SU-DHL-6 (cell line): Measurements from ENCODE around the gene ETFBKMT.

Source experiments
- H2AFZ ChIP-seq: fragments of 200-600 bp; sonication (generic); 2 replicates; pipeline ENCODE4 v1.6.1; 2014; ENCODE audit warnings: low read depth, mild to moderate bottlenecking, moderate library complexity, mixed read lengths, antibody characterized with exemption, low read length; ENCODE audit not compliant: severe bottlenecking
- H3F3A ChIP-seq: fragments of 200-600 bp; shearing (Covaris generic); 2 replicates; pipeline ENCODE4 v1.6.0; 2016; ENCODE audit warnings: antibody characterized with exemption, mild to moderate bottlenecking; ENCODE audit not compliant: insufficient read depth
- H3K27ac ChIP-seq: fragments of 200-600 bp; sonication (generic); 2 replicates; pipeline ENCODE4 v1.5.1; 2016; ENCODE audit warnings: low read depth, mild to moderate bottlenecking, low read length, moderate library complexity, mixed read lengths
- H3K27me3 ChIP-seq: fragments of 200-600 bp; sonication (generic), shearing (Covaris generic); 2 replicates; pipeline ENCODE4 v1.6.0; 2014; ENCODE audit warnings: mild to moderate bottlenecking, low read length
- H3K36me3 ChIP-seq: fragments of 200-600 bp; sonication (generic); 2 replicates; pipeline ENCODE4 v1.6.1; 2014; ENCODE audit warnings: mild to moderate bottlenecking, low read length, mixed read lengths
- H3K4me2 ChIP-seq: fragments of 300-600, 200-600 bp; shearing (Covaris generic), sonication (generic); 2 replicates; pipeline ENCODE4 v1.6.0; 2014; ENCODE audit warnings: low read length, low read depth, mild to moderate bottlenecking; ENCODE audit not compliant: poor library complexity, severe bottlenecking
- H3K4me3 ChIP-seq: fragments of 200-600 bp; sonication (generic); 2 replicates; pipeline ENCODE4 v1.5.1; 2014; ENCODE audit warnings: antibody characterized with exemption, low read length, mild to moderate bottlenecking, mixed read lengths; ENCODE audit not compliant: insufficient read depth, poor library complexity, severe bottlenecking
- H3K79me2 ChIP-seq: fragments of 200-600 bp; sonication (generic); 2 replicates; pipeline ENCODE4 v1.6.1; 2014; ENCODE audit warnings: mild to moderate bottlenecking, low read length, moderate library complexity; ENCODE audit not compliant: insufficient read depth
- H3K9ac ChIP-seq: fragments of 200-600 bp; sonication (generic); 2 replicates; pipeline ENCODE4 v1.7.0; 2014; ENCODE audit warnings: mild to moderate bottlenecking, low read length
- H3K9me2 ChIP-seq: fragments of 200-600 bp; sonication (generic); replicated peaks from 2 replicates; pipeline ENCODE4 v1.6.1; 2014; ENCODE audit warnings: low read length; ENCODE audit not compliant: insufficient read depth
- H3K9me3 ChIP-seq: fragments of 200-600 bp; sonication (generic); 2 replicates; pipeline ENCODE4 v1.6.1; 2014; ENCODE audit warnings: low read length, mixed read lengths; ENCODE audit not compliant: insufficient read depth
- H4K20me1 ChIP-seq: fragments of 200-600 bp; sonication (generic); 2 replicates; pipeline ENCODE4 v1.6.1; 2014; ENCODE audit warnings: low read depth, mild to moderate bottlenecking, antibody characterized with exemption, low read length, moderate library complexity, mixed read lengths
- CTCF ChIP-seq: fragments of 200-600 bp; sonication (generic); IDR thresholded peaks from one replicate; pipeline ENCODE4 v1.5.1; 2017; ENCODE audit warnings: antibody characterized with exemption, mild to moderate bottlenecking, low read length, moderate library complexity; ENCODE audit not compliant: insufficient read depth, poor library complexity, severe bottlenecking
- EZH2phosphoT487 ChIP-seq: fragments of 200-600 bp; sonication (generic), shearing (Covaris generic); conservative IDR thresholded peaks from 2 replicates; pipeline ENCODE4 v1.6.1; 2018; ENCODE audit warnings: mild to moderate bottlenecking, antibody characterized with exemption, low read length, moderate library complexity, mixed read lengths

Gene ETFBKMT

DNA sequence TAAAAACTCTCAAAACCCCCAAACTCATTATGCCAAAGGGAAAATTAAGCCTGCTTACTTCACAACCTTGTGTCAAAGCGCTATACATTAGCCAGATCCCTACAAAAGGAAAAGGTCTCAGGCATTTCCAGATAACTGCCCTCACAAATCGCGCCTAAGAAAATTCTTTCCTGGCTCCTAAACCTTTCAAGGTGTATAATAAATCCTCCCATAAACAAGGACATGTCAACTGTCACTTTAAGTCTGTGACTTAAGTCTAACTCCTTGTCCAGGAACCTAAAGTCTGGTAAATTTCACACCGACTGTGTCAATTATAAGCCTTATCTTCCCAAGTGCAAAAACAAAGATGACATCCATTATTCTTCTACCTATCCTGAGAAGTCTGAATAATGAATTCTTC is 4.3 kb upstream of the ETFBKMT start:
- no peak overlapping the region for H2AFZ ChIP-seq
- H3K9me2 ChIP-seq: no peaks in the 10 kb centered on the region
- H3F3A ChIP-seq: peaks cover 11% of the 10 kb centered on the region; the same call in 1 of the 2 replicates
- H3K27ac ChIP-seq: no peak overlapping the region
- no peak overlapping the region for H3K9ac ChIP-seq
- H4K20me1 ChIP-seq: no peaks in the 10 kb centered on the region
- H3K36me3 ChIP-seq: no peaks in the 10 kb centered on the region
- TF ChIP-seq EZH2phosphoT487 (no peak), CTCF (no peak)
- H3K4me3 ChIP-seq: no peak overlapping the region
- no peaks in the 10 kb centered on the region for H3K79me2 ChIP-seq
- H3K27me3 ChIP-seq: no peaks in the 10 kb centered on the region
- H3K9me3 ChIP-seq: no peaks in the 10 kb centered on the region
- no peak overlapping the region for H3K4me2 ChIP-seq

DNA sequence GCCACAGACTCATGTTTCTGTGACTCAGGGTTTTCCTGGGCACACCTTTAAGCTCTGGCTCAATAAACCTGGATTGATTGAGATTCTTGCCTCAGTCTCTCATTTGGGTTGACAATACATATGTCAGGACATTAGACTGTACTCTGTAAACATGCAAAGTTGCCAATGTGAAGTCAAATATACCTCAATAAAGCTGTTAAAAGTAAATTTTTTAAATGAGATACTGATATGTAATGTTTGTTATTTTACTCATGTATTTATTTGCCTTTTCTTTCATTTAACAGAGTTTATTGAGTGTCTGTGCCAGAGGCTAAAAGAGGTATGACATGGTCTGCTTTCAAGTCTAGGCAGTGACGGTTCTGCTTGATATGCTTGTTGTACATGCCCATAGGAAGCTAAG is 3.7 kb upstream of the ETFBKMT start:
- Histone ChIP-seq H4K20me1 (no peaks in the 10 kb centered on the region), H3K27me3 (no peaks in the 10 kb centered on the region), H3K4me3 (no peak overlapping the region), H3K27ac (no peak overlapping the region), H3F3A (peaks cover 16% of the 10 kb centered on the region), H3K9ac (no peak overlapping the region), H2AFZ (no peak overlapping the region), H3K9me2 (no peaks in the 10 kb centered on the region), H3K36me3 (no peaks in the 10 kb centered on the region), H3K9me3 (no peaks in the 10 kb centered on the region), H3K79me2 (no peaks in the 10 kb centered on the region), H3K4me2 (no peak overlapping the region)
- TF ChIP-seq EZH2phosphoT487 (no peak), CTCF (no peak)

DNA sequence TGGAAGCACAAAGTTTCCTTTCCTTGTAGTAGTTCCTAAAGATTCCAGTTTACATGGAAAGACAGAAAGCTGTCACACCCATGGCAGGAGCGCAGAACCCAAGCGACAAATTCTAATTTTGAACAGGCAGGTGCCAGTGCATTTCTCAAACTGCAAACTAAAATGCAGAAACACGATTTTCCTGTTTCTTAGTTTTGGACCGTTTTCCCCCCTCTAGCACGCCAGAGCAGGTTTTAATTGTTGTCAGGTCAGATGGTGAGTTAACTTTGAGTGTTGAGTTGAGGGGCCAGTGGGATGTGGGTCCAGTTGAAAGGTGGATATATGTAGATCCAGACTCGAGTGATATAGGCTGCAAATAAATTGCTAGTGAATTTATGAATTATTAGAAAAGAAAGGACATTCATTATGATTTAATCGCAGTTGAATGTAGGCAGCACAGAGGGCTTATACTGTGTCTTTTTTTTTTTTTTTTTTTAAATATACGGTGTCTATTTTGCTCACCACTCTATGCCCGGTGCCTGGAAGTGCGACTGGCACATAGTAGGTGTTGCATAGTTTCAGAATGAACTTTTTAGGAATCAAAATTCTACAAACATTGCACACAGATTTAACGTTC is 909 bp upstream of the ETFBKMT start:
- peak overlapping the region; percentile 66 for H2AFZ ChIP-seq
- H3K9me3 ChIP-seq: no peaks in the 10 kb centered on the region
- H3K27me3 ChIP-seq: no peaks in the 10 kb centered on the region
- TF ChIP-seq CTCF (no peak), EZH2phosphoT487 (no peak)
- peak overlapping the region; percentile 49 for H3K9ac ChIP-seq
- H3K9me2 ChIP-seq: no peaks in the 10 kb centered on the region
- peaks cover 21% of the 10 kb centered on the region for H3F3A ChIP-seq
- no peaks in the 10 kb centered on the region for H3K36me3 ChIP-seq
- H3K4me2 ChIP-seq: peak overlapping the region; percentile 73
- no peaks in the 10 kb centered on the region for H4K20me1 ChIP-seq
- peak overlapping the region; percentile 44 for H3K4me3 ChIP-seq
- no peaks in the 10 kb centered on the region for H3K79me2 ChIP-seq
- H3K27ac ChIP-seq: peak overlapping the region; percentile 31; the same call in 1 of the 2 replicates
